OCI-M1 (cell line): ENCODE results near the gene HNF1B.
A peak's percentile ranks its signal among the peaks of the same experiment; 100 is the strongest.

ENCODE experiments used
- DNase-seq: peaks from one replicate; lab custom pipeline; 2025; lab: John Stamatoyannopoulos, UW

Gene HNF1B

DNA sequence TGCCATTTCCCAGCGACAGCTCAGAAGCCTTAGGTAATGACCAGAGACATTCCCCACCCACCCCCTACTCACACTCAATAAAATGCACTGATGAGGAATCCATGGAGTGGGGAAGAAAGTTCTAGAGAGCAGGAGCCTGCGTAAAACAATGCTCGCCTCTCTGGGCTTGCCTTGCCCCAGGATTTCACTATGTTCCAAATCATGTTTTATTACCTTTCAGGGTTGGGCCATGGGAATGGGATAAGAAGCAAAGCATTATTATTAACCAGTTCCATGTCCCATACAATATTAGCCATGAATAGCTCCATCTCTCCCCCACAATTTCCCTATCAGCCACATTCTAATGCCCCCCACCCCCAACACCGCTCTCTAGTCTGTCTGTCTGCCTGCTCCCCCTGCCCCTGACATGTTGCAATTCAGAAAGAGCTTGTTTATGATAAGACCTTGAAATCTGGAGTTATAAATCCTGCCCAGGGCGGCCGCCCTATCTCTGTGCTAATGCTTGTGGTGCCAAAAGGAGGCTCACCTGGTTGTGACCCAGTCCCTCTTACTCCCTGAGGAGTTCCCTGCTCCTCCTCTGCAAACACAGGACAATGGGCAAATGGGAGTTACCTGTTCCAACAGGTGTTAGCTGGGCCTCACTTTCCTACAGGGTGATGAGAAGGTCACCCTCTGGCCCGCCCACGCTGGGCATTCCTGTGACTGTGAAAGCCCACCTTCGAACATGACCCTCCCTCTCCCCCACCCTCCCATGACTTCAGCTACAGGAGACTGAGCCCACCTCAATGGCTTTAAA lies 73.6 kb downstream of the HNF1B start:
- no peak for DNase-seq

DNA sequence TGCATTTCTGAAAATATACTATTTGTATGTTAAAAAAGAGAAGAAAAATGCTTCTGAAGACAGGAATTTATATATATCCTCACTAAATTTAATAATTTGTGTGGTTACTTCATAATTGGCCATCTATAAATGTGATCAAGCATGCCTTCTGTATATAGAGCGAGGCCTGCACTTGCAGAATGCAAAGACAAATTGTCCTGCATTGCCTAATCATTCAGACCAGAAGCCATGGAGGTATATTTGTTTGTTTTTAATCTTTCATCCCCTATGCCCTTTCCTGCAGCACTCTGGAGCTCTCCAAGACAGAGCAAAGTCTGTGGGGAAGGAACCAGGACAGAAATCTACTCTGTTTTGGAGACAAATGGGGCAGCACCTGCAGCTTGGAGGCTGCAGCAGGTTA lies 77.8 kb downstream of the HNF1B start:
- DNase-seq: no peak

GRCh38 chr17:37664214-37664613 lies 80.6 kb downstream of the HNF1B start:
- DNase-seq: no peak

GRCh38 chr17:37662353-37662752 lies 82.5 kb downstream of the HNF1B start:
- no peak for DNase-seq

DNA sequence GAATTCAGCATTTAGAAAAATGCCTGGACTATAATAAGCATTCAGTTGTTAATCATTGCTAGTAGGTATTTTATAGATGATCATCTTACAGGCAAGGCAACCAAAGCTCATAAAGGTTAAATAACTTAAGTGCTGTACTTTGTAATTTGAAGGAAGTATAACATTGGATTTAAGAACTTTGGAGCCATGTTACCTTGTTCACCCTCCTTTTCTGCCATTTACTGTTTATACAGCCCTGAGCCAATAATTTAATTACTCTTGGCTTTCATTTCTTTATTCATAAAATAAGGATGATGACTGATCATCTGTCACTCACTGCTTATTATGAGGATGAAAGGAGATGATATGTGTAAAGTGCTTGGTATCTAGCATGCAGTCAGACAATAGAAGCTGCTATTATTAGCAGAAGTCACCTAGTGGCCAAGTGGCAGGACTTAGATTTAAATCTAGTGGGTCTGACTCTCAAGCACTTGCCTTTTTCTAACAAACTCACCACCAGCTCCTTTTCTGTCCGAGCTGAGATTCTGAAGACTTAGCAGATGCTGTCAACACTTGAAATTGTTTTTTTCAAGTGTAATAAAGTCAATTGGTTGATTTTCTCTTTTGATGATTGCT lies 83.4 kb downstream of the HNF1B start:
- DNase-seq: no peak

DNA sequence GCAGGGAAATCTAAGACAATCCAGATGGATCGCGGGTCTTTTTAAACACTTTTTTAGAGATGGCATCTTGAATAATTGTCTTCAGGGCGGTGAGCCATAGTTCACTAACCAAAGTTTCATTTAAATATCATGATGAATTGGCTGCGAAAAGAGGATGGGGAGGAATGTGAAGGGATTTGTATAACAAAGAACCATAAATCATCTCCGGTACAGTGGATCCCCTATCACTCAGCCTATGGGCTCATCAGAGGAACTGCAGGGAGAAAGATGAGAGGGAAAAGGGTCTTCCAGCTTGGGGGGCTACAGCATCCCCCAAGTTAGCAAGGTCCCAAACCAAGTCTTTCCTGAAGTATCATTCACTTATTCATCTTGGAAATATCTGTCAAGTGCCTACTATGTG lies 84.9 kb downstream of the HNF1B start:
- DNase-seq: no peak

DNA sequence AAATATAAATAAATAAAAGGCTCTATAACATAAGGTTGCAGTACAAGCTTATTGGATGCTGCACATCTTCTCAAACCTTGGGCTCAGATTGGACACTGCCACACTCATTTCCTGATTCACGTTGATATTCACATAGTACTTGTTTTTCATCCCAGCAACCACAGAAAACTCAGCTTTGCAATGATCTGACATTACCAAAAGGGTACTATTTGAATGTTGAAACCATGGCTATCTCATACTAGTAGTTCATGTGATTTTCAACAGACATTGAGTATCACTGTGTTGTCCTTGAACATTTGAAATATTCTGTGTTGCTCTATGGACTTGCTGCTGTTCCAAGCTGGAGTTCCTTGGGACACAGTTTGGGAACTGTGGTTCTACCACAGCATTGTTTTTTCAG lies 87.7 kb downstream of the HNF1B start:
- DNase-seq: no peak

GRCh38 chr17:37651849-37652248 lies 93.0 kb downstream of the HNF1B start:
- DNase-seq: no peak

DNA sequence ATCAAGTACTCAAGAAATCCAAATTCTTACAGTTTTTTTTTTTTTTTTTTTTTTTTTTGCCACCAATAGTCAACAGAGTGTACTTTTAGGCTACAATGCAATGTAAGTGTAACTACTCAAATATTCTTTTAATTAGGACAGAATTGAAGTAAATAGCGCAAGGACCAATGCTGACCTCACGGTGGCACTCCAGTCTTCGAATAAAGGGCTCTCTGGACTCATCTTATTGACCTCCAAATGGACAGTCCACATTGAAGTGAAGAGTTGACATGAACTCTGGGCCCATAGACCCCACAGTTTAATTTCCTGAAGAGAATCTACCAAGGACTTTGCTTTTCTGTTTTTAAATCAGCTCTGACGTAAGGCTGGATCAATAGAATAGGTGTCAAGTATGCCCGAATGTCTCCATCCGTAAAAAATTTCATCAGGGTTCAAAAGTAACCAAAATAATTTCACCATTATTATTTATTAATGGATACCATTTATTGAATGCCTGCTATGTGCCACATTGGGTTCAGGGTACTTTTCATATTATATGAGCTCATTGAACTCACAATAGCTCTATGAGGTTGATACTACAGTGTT lies 94.3 kb downstream of the HNF1B start:
- peak; percentile 70 for DNase-seq

- peak; percentile 7 for DNase-seq
Measured at GRCh38 chr17:37648555-37648954, 96.3 kb downstream of the HNF1B start.

DNA sequence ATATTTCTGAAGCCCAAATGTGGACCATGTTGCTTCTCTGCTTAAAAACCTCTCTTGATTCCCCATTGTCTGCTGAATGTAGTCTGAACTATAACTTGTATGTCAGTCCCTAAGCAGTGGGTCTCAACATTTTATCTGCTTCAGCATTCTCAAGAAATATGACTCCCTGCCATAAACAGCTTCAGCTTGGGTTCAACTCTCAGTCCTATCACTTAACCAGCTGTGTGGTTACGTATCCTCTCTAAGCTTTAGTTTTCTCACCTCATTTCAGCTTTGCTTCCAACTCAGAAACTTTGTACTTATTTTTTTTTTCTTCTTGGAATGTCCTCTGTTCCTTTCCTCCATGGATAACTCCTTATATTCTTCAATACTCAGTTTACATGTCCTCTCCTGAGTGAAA lies 97.0 kb downstream of the HNF1B start:
- peak; percentile 21 for DNase-seq

DNA sequence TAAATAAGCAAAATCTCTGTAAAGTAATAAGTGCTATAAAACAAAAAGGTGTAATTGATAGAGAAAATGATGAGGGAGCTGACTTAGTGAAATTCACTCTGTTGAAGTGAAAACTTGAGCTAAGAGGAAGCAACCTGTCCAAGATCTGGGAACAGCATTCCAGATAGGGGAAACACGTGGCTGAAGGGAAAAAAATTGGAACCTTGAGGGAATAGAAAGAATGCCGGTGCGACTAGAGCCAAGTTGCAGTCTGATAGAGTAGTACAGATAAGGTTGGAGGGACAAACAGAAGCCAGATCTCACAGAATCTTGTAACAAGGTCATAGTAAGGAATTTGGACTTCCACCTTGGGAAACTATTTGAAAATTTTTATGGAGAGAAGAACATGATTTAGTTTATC lies 101.0 kb downstream of the HNF1B start:
- no peak for DNase-seq

GRCh38 chr17:37643118-37643766 lies 101.6 kb downstream of the HNF1B start, which contains the start of gene DDX52:
DDX52 (minus strand) TSS chr17:37643446; CDS start chr17:37643420, 26 bp downstream.
- DNase-seq: peak; percentile 97

DNA sequence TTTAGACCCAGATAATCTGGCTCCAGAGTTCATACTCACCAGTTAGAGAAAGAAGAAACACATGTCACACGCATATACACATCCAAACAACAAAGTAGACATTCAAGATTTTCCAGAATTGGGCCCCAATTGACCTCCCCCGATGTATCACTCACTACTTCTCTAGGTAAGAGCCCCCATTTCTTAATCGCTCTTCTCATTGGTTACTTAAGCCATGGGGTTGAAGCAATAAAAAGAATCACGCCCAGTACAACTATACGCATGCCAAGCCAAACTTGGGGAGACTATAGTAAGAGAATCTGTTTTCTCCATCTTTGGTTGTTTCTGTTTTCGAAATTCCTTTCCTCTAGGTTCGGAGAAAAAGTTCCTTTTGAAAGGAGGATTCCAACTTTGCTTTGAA lies 102.2 kb downstream of the HNF1B start:
- DNase-seq: peak; percentile 39

GRCh38 chr17:37640015-37640414 lies 104.8 kb downstream of the HNF1B start:
- DNase-seq: peak; percentile 62

DNA sequence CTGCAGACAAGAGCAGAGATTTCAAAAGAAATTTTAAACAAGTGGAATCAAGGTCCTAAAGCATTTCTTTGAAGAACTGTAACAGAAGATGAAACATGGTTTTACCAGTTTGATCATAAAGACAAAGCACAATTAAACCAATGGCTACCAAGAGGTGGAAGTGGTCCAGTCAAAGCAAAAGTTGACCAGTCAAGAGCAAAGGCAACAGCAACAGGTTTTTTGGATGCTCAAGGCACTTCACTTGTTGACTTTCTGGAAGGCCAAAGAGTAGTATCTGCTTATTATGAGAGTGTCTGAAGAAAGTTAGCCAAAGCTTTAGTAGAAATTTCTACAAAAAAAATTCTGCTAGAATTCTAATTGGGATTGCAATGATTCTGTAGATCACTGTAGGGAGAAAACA lies 106.9 kb downstream of the HNF1B start:
- DNase-seq: no peak
